OCI-M2 (cell line): ENCODE data around the gene PIGK.
"Not testable (repeated sequence)": the region's sequence is repeated elsewhere in the genome, so short reads cannot be mapped to it uniquely, and the experiment has no call there.

Source experiments
- DNase-seq: peaks from one replicate; lab custom pipeline; 2025; ENCODE audit not compliant: unreplicated experiment; lab: John Stamatoyannopoulos, UW

PIGK gene

DNA sequence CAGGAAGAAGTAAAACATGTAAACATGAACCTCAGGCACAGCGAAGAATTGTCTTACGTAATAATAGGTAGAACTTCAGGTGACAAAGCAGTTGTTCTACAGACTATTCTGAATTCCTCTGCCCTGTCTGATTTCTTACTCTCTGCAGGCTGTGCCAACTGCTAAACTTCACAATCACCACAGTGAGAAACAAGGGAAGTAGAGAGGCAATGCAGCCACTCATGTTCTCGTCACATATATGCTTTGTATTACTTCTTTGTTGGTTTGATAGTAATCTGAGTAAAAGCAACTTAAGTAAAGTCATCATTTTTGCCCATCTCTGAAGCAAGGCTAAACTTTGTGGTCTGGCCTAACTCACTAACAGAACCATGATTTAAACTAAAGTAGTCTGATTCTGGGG, 21.9 kb downstream of the PIGK start:
- DNase-seq, result no peak

DNA sequence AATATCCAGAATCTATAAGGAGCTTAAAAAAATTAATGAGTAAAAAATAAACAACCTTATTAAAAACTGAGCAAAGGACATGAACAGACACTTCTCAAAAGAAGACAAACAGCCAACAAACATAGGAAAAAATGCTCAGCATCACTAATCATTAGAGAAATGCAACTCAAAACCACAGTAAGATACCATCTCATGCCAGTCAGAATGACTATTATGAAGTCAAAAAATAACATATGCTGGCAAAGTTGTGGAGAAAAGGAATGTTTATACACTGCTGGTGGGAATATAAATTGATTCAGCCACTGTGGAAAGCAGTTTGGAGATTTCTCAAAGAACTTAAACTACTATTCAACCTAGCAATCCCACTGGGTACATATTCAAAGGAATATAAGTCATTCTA, 25.3 kb downstream of the PIGK start:
- no peak for DNase-seq

DNA sequence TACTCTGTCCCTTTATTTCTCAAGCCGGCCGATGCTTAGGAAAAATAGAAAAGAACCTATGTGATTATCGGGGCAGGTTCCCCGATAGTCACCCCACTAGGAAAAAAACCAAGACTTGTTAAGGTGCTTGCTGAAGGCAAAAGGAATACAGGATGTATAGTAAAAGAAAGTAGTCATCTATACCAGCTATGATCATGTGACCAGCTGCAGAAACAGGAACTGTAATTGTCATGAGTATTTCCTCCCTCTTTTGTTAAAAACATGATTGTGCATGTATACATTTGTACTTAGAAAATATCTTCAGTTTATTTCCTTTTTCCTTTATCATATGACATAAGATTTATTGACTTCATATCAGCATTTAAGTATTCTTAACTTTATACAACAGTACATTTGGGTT, 30.5 kb downstream of the PIGK start:
- no peak for DNase-seq

DNA sequence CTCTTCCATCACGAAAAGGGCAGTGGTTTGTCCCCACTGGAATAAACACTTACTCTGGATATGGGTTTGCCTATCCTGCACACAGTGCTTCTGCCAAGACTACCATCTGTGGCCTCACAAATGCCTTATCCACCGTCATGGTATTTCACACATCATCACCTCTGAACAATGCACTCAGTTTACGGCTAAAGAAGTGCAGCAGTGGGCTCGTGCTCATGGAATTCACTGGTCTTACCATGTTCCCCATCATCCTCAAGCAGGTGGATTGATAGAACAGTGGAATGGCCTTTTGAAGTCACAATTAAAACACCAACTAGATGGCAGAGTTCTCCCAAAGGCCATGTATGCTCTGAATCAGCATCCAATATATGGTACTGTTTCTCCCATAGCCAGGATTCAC, 32.3 kb downstream of the PIGK start:
- not testable (repeated sequence) for DNase-seq

DNA sequence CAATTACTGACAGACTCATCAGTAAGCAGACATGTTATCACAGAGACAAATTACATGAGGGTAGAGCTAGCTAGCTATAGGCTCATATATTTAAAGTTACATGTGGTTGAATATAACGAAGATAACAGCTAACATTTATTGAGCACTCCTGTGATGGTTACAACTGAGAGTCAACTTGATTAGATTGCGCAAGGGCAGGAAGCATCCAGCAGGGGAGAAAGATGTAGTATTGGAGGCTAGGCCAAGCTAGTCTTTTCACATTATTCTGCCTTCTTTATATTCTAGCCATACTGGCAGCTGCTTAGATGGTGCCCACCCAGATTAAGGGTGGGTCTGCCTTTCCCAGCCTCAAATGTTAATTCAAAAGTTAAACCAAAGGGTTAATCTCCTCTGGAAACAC, 37.1 kb downstream of the PIGK start:
- DNase-seq, result no peak

DNA sequence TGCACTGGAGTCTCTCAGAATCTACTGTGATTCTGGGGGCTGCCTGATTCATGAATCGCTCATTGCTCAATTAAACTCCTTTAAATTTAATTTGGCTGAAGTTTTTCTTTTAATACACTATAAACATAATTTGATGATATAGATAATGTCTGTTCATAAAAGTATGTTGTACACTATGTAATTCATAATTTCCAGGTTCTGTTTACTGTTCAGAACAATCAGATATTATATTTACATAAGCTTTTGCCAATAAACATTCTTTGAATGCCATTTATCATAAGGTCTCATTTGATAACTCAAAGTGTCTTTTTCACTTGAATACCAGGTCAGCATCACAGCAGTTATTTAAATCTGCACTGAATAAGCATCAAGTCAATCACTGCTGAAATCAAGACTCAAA, 39.6 kb downstream of the PIGK start:
- no peak for DNase-seq

DNA sequence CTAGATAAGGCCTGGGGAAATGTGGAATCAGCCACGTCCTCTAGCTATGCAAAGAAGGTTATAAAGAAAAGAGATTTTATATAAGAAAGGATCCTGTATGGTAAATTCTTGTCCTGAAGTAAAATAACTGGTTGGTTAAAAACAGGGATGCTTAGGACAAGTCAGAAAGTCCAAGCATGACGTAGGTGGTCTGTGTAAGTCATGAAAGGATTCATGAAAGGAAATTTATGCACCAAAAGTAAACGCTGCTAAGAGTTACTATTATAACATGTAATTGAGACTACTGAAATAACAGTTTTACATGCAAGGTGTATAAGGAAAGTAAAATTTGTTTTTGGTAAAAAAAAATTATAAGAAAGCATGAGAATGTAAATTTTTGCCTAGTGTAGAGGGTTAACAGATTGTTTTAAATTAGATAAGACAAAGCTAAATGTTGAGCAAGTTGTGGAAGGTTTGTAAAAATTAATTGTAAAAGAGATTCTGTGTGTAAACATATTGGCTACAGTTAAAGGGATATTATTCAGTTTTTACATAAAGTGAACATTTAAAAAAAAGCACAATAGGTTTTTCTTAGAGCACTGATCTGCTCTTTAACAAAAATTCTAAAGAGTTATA, 43.9 kb downstream of the PIGK start:
- DNase-seq, result no peak

DNA sequence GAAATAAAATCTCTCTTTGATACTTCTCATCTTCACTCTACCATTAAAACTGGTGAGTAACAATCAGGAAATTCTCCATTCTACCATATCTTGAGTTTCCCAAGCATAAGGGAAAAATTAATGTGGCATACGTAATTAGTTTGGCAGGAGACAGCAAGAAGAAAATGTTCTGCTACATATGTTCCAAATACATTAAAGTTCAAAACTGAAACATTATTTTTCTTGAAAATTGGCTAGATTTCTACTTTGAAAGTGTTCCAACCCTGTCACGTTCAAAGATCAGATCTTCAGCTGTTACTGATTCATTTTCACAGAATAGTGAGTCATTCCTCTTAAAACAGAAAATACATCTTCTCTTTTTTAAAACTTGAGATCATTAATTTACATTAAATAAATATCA, 48.5 kb downstream of the PIGK start:
- DNase-seq, result no peak

DNA sequence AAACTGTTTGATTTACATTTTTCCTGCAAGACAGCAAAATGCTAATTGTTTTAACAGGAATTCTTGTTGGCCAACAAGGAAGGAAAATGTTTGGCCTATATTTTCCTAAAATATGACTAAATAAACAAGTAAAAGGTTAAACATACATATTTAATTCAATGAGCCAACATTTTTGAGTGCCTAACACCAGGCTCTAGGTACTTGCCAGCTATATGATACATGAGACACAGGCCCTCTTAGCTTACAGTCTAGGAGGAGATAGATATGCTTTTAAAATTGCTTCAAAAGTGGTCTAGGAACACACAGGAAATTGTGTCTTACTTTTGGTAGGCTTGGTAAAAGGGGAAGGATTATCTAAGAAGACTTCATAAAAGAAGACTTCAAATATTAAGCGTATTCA, 50.9 kb downstream of the PIGK start:
- no peak for DNase-seq

DNA sequence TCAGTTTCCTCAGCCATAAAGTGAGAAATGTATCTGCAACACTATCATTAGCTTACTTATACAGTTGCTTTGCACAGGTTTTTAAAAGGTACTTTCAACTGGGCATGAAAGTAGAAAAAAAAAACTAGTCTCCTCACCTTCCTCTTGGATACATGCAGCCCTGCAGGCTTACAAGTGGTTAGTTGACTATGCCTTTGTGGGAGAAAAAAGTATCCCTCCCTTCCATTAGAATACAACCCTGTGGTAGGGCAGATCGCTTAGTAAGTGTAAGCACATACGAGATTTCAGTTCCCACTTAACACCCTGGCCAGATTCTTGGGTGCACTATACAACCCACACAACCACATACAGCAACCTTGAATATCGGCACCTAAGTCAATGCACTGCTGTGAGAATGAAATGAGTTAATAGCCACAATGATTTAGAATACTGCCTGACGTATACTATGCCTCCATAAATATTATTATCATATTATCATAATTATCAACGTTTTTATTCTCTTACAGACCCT, 54.7 kb downstream of the PIGK start:
- no peak for DNase-seq

DNA sequence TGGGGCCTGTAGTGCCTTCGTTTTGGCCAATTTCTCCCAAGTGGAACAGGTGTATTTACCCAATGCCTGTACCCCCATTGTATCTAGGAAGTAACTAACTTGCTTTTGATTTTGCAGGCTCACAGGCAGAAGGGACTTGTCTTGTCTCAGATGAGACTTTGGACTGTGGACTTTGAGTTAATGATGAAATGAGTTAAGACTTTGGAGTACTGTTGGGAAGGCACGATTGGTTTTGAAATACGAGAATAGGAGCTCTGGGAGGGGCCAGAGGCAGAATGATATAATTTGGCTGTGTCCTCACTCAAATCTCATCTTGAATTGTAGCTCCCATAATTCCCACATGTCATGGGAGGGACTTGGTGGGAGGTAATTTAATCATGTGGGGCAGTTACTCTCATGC, 59.5 kb downstream of the PIGK start:
- not testable (repeated sequence) for DNase-seq

DNA sequence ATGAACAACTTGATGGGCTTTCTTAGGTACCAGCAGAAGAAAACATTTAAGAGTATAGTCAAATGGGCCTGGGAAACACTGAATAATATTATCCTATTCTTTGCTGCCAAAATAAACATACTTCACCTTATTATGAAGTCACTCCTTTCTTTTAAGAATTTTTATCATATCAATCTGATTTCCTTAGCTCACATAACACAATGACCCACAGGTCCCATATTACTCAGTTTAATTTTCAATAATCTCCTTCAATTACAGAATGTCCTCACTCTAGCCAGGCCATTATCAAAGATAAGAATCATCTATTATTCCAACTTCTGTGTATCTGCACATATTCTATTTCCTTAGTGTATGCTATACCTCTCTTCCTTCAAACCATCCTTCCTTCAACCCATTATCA, 63.0 kb downstream of the PIGK start:
- DNase-seq, result no peak

DNA sequence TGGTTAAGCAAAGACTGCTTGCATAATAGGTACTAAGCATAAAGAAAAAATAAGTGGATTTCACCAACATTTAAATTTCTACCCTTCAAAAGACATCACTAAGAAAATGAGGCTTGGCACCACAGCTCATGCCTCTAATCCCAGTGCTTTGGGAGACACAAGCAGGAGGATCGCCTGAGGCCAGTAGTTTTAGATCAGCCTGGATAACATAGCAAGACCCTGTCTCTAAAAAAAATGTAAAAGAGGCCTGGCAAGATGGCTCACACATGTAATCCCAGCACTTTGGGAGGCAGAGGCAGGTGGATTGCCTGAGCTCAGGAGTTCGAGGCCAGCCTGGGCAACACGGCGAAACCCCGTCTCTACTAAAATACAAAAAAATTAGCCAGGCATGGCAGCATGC, 73.0 kb downstream of the PIGK start:
- DNase-seq, result no peak

DNA sequence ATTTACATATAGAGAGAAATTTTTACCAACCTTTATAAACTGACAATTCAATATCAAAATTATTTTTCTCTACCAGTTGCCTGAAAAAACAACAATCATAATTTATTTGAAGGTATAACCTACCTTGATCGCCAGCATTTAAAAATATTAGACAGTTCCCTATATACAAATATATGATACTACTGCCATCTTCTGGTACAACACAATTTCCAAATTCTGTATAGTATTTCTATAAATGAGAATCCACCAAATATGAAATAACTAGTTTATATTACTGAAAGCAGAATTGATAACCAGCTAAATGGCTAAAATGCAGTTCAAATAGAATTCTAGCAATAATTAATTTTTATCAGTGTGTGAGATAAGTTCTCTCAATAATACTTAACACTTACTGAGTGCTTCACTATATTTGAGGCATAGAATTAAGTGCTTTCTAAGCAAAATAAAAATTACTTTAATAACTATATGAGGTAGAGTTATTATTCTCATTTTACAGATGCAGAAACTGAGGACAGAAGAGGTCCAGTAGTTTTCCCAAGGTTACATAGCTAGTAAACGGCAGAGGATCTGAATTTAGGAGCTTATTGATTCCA, 75.6 kb downstream of the PIGK start:
- no peak for DNase-seq

DNA sequence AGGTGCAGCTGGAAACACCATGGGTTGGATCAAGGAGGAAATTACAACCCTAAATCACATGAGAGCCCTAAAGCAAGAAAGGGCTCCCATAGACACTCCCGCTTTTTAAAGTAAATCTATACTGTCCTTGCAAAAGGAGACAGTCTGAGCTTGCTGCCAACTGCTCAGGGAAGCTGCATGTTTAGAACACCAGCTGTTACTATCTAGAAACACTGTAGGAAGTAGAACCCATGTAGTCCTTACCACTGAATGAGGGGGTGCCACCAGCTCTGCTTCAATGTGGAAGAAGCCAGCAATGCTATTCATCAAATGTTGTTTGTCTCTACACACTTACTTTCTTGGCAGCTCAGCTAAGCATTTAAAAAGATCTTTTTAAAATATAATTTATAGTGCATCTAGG, 79.8 kb downstream of the PIGK start:
- DNase-seq, result no peak

DNA sequence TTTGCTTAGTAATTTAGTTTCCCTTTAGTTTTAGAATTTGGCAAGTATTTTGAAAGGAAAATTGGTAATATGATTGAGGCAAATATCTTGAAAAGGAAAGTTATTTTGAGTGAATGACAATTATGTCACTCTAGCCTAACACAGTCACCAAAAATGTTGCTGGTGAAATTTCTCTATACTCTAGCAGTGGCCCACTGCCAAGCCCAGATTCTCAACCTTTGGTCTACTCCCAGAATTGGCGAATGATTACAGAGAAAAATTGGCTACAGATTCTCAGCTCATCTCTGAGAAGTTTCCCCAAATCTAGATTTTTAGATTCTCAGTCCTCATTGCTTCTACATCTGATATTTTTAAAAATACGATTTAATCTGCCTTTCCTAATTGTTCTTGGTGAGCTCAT, 84.9 kb downstream of the PIGK start:
- DNase-seq, result no peak

DNA sequence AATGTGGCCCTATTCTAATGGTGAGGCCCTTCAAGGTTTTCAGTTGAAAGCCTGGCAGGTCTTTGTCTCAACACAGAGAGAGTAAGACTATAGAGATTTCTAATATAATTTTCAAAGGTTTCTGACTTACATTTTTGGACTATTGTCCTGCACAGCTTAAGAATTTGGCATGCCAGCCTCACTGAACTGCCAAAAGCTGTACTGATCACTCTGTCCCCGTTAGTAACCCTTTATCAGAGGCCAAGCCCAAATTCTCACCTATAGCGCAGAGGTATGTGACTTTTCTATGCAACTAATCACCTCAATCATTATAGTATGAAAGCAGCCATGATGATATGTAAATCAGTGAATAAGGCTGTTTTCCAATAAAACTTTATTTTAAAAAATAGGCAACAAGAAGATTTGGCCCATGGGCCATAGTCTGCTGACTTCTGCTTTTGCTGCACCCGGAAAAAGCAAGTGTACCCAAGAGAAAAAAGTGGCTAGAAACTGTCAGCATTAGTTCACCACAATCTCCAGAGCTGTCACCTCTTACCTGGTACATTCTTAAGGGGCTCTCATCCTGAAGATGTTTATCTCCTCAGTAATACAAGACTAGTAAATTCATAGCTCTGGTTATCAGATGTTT, 85.4 kb downstream of the PIGK start:
- no peak for DNase-seq

DNA sequence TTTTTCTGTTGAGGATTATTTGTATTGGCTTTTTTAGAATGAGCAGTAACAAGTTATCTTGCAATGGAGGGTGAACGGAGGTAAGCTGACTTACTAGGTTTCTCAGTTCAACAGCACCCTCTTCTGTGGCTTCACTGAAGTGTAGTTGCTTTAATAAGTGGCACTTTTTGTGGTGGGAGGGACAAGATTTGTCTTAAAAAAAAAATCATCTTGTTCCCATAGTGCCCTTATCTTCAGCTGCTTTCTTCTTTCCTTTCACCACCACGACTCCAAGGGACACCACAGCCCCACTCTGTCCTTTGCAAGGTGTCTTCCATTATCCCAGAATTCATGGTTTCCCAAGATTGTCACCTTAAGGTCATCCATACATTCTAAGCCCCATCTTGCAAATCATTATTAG, 92.9 kb downstream of the PIGK start:
- no peak for DNase-seq

DNA sequence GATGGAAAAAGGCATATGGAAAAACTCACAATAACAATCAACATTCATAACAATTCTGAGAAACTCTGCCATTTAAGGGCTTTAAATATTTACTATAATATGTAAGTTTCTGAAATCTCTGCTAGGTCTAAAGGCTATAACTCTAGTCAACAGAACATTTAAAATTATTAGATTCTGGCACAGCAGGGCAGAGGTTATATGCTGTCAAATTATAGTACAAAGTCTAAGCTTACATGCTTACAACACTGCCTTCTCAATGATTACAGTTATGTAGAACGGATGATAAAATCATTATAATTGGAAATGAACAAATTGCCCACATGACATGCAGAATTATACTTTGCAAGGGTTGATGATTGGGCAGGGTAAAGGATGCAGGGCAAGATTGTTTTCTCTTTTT, 97.7 kb downstream of the PIGK start:
- no peak for DNase-seq

DNA sequence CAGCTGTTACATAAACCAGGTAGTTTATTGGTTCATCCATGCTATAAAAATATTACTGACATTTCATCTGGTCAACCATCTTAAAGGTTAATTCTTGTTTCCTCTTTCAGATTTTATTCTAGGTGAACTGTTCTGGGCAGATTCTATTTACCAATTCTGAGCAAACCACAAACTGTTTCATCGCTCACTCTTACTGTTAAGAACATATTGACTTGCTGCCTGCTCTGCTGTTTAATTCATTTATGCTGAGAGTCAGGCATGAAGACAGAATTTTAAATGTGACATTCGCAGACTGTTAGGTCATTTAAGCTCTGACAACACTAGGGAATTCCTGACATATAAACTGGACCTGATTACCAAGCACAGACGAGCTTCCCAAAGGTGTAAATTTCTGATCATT, 98.3 kb downstream of the PIGK start:
- DNase-seq, result no peak

DNA sequence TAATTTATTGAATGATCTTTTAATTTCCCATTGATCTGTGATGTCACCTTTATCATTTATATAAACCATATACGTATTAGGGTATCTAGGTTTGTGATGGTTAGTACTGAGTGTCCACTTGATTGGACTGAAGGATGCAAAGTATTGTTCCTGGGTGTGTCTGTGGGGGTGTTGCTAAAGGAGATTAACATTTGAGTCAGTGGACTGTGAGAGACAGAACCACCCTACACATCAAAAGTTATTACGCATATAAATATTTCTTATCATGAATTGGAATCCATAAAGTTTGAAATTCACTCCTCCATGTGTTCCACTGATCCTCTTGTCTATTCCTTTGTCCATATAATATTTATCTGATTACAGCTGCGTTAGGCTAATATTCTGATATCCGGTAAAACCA, 100.5 kb downstream of the PIGK start:
- no peak for DNase-seq

DNA sequence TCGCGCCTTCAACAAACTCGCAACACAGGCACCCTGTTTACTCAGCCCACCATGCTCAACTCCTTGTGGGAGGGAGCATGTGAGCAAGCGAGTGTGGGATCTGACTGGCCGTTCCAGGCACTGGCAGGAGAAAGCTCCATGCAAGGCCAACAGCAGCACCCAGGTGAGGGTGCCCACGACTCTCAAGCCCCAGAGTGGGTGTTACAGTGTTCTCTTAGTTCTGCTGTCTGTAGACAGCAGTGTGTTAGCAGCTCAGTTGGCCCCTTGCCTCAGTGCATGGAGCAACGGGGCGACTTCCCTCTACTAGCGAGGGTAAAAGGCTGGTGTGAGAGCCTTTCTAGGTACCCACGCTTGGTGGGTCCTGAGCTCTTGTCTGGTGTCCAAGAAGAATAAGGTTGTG, 114.6 kb downstream of the PIGK start:
- DNase-seq, result no peak

DNA sequence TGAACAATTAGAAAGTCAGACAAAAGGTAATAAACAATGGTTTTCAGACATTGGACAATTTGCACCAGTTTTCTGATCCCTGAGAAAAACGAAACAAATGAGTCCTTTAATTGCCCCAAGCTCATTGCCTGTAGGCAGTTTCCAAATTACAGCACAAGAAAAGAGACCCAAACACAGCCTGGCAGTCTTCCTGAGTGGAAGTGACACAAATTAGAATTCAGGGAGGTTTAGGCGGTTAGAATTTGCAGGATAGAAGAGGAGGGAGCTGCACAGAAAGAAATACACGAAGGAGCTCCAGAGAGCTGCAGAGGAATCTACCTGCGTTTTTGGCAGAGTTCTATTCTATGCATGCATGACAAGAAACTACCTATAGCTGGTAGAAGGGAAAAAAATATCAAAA, 115.7 kb downstream of the PIGK start:
- DNase-seq, result no peak
